GM12878 (cell line): Measurements from ENCODE around the gene IGSF22. TPM values are rescaled to one million over a fixed set of nuclear protein-coding genes. Genes with fewer than 3 reads are reported as not detected.

Source experiments
- BHLHE40 ChIP-seq, 2 experiments: fragments of 450-650 bp in 1 of 2; IDR thresholded peaks; 2 replicates each; pipeline ENCODE4 v1.6.1; 2011 to 2017; ENCODE audit warnings: low read depth in 2 of 2, borderline replicate concordance in 1 of 2, improper control_type of control experiment in 1 of 2, low read length in 1 of 2, mild to moderate bottlenecking in 1 of 2
- EGR1 ChIP-seq, 2 experiments: IDR thresholded peaks; 1 replicate in 1 of 2; 2 replicates in 1 of 2; pipeline ENCODE4 v1.6.1; 2011 to 2012; ENCODE audit warnings: low read depth in 2 of 2, low read length in 2 of 2, borderline replicate concordance in 1 of 2, mild to moderate bottlenecking in 1 of 2, moderate library complexity in 1 of 2
- IKZF2 ChIP-seq, 2 experiments: fragments of 450-650 bp; IDR thresholded peaks; 2 replicates each; pipeline ENCODE4 v1.6.1; 2017; ENCODE audit warnings: mild to moderate bottlenecking in 2 of 2, moderate library complexity in 2 of 2
- MXI1 ChIP-seq: fragments of 150-350 bp; IDR thresholded peaks from 2 replicates; pipeline ENCODE4 v1.6.1; 2011; ENCODE audit warnings: low read depth, mild to moderate bottlenecking, inconsistent platforms, low read length, improper control_type of control experiment
- NR2C1 ChIP-seq: fragments of 450-650 bp; IDR thresholded peaks from 2 replicates; pipeline ENCODE4 v1.6.1; 2017; ENCODE audit warnings: antibody characterized with exemption, mild to moderate bottlenecking, moderate library complexity
- NR2F1 ChIP-seq: fragments of 450-650 bp; conservative IDR thresholded peaks from 2 replicates; pipeline ENCODE4 v1.6.1; 2017; ENCODE audit warnings: mild to moderate bottlenecking
- RAD51 ChIP-seq: fragments of 450-650 bp; IDR thresholded peaks from 2 replicates; pipeline ENCODE4 v1.6.1; 2016; ENCODE audit warnings: moderate library complexity, mild to moderate bottlenecking, inconsistent platforms
- SMC3 ChIP-seq: IDR thresholded peaks from 2 replicates; pipeline ENCODE4 v1.6.1; 2011; ENCODE audit warnings: low read length, improper control_type of control experiment, borderline replicate concordance
- STAT1 ChIP-seq: fragments of 450-650 bp; conservative IDR thresholded peaks from 2 replicates; pipeline ENCODE4 v1.6.1; 2014; ENCODE audit warnings: antibody characterized with exemption, mild to moderate bottlenecking
- ZNF622 ChIP-seq: fragments of 450-650 bp; IDR thresholded peaks from 2 replicates; pipeline ENCODE4 v1.6.1; 2017; ENCODE audit warnings: mild to moderate bottlenecking, inconsistent platforms
- polyA plus RNA-seq, 11 experiments: library from polyadenylated mRNA; depleted of rRNA in 4 of 11; unstranded in 6 of 11; stranded (reverse) in 5 of 11; fragments of >200 nt; fragmentation: Nextera tagmentation in 4 of 11; fragmentation: Illumina TruSeq in 1 of 11; extraction: Ambion mirVana in 4 of 11; extraction: Trizol in 1 of 11; gene quantifications; 1 replicate in 1 of 11; 2 replicates in 10 of 11; pipeline versions ENCODE4 v1.2.1 to v1.2.3, GENCODE V29; 2011 to 2016; ENCODE audit warnings: inconsistent platforms in 2 of 11, missing spikeins in 2 of 11, low read depth in 1 of 11
- total RNA-seq, 4 experiments: library from RNA; depleted of rRNA in 3 of 4; stranded (reverse); fragments of >200 nt in 3 of 4; fragmentation: Illumina TruSeq in 1 of 4; extraction: Trizol in 1 of 4; gene quantifications; 2 replicates each; pipeline versions ENCODE4 v1.2.1 to v1.2.3, GENCODE V29; 2013 to 2021
- TF ChIP-seq, protein P1 (sequence below): fragments of 450-650 bp; IDR thresholded peaks from 2 replicates; pipeline ENCODE4 v1.6.1; 2017; ENCODE audit warnings: mild to moderate bottlenecking, low read depth, inconsistent platforms; ENCODE audit not compliant: poor library complexity, severe bottlenecking
- TF ChIP-seq, protein P2 (sequence below): fragments of 450-650 bp; IDR thresholded peaks from 2 replicates; pipeline ENCODE4 v1.6.1; 2017; ENCODE audit warnings: mild to moderate bottlenecking, moderate library complexity

Gene IGSF22
- total and polyA plus RNA-seq, 10 of the 15 experiments (the other 5 are each of a cell fraction or from before 2014, with no cell fraction given) = 0.02 to 0.18 TPM; not detected in 8

DNA sequence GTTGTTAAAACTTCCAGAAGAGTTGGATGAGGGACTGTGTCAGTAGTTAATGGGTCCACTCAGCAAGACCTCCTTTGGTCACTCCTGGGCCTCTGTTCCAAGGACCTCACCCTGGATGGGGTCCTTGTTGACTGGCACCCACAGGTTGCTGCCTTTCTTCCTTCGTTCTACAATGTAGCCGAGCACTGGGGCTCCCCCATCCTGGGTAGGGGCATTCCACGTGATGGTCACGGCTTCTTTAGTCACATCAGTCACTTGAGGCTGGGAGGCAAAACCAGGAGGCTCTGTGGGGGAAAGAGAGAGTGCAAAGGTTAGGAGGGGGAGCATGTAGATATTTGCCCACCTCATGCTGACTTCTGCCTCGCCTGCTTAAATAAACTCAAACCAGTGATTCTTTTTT, 15.4 kb downstream of the IGSF22 start (continued):
- TF ChIP-seq BHLHE40 (IDR thresholded peaks at IDR 0.05; ENCODE audit: borderline replicate concordance in 1 of 2, low read depth in 2 of 2, low read length in 1 of 2) (peak; percentile 39 to 56; a peak in 1 of 4 replicates), EGR1 (IDR thresholded peaks at IDR 0.05; ENCODE audit: borderline replicate concordance in 1 of 2, low read depth in 2 of 2, low read length in 2 of 2) (no peak), STAT1 (no peak), ZNF622 (no peak), SMC3 (no peak), NR2F1 (peak; percentile 68), RAD51 (peak; percentile 34; the same call in 1 of the 2 replicates), NR2C1 (peak; percentile 41; the same call in 1 of the 2 replicates), MXI1 (no peak), IKZF2 (IDR thresholded peaks at IDR 0.05) (0 out of 4 replicates have a peak, but pooled peaks of 1 of the 2 experiments have one; percentile 17)
- TF ChIP-seq, protein P1, sequence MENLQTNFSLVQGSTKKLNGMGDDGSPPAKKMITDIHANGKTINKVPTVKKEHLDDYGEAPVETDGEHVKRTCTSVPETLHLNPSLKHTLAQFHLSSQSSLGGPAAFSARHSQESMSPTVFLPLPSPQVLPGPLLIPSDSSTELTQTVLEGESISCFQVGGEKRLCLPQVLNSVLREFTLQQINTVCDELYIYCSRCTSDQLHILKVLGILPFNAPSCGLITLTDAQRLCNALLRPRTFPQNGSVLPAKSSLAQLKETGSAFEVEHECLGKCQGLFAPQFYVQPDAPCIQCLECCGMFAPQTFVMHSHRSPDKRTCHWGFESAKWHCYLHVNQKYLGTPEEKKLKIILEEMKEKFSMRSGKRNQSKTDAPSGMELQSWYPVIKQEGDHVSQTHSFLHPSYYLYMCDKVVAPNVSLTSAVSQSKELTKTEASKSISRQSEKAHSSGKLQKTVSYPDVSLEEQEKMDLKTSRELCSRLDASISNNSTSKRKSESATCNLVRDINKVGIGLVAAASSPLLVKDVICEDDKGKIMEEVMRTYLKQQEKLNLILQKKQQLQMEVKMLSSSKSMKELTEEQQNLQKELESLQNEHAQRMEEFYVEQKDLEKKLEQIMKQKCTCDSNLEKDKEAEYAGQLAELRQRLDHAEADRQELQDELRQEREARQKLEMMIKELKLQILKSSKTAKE = no peak
- TF ChIP-seq, protein P2, sequence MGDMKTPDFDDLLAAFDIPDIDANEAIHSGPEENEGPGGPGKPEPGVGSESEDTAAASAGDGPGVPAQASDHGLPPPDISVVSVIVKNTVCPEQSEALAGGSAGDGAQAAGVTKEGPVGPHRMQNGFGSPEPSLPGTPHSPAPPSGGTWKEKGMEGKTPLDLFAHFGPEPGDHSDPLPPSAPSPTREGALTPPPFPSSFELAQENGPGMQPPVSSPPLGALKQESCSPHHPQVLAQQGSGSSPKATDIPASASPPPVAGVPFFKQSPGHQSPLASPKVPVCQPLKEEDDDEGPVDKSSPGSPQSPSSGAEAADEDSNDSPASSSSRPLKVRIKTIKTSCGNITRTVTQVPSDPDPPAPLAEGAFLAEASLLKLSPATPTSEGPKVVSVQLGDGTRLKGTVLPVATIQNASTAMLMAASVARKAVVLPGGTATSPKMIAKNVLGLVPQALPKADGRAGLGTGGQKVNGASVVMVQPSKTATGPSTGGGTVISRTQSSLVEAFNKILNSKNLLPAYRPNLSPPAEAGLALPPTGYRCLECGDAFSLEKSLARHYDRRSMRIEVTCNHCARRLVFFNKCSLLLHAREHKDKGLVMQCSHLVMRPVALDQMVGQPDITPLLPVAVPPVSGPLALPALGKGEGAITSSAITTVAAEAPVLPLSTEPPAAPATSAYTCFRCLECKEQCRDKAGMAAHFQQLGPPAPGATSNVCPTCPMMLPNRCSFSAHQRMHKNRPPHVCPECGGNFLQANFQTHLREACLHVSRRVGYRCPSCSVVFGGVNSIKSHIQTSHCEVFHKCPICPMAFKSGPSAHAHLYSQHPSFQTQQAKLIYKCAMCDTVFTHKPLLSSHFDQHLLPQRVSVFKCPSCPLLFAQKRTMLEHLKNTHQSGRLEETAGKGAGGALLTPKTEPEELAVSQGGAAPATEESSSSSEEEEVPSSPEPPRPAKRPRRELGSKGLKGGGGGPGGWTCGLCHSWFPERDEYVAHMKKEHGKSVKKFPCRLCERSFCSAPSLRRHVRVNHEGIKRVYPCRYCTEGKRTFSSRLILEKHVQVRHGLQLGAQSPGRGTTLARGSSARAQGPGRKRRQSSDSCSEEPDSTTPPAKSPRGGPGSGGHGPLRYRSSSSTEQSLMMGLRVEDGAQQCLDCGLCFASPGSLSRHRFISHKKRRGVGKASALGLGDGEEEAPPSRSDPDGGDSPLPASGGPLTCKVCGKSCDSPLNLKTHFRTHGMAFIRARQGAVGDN = peak; percentile 47; the same call in 1 of the 2 replicates
